Nephron (organoid): ENCODE data around the gene MTMR2.

Source experiments
- H3K27ac Mint-ChIP-seq, 3 experiments: 2 replicates each; pipeline ENCODE4 v1.8.0; 2020; ENCODE audit warnings: mixed read lengths in 3 of 3, mild to moderate bottlenecking in 2 of 3, moderate library complexity in 1 of 3
- H3K27me3 Mint-ChIP-seq: 2 replicates; pipeline ENCODE4 v1.8.0; 2021; ENCODE audit warnings: low read depth, mild to moderate bottlenecking, moderate library complexity, mixed read lengths
- H3K36me3 Mint-ChIP-seq: 2 replicates; pipeline ENCODE4 v1.8.0; 2020; ENCODE audit warnings: low read depth, mixed read lengths
- H3K4me1 Mint-ChIP-seq: 2 replicates; pipeline ENCODE4 v1.8.0; 2020; ENCODE audit warnings: mixed read lengths
- H3K4me3 Mint-ChIP-seq, 3 experiments: 2 replicates each; pipeline ENCODE4 v1.8.0; 2020; ENCODE audit warnings: mild to moderate bottlenecking in 3 of 3, mixed read lengths in 3 of 3, moderate library complexity in 2 of 3
- H3K9me3 Mint-ChIP-seq: 2 replicates; pipeline ENCODE4 v1.8.0; 2020; ENCODE audit warnings: mixed read lengths
- TF ChIP-seq, protein P1 (sequence below), 3 experiments: fragments of 200-600 bp; sonication (generic); IDR thresholded peaks; one replicate each; pipeline ENCODE4 v1.5.0; 2021; ENCODE audit warnings: antibody characterized with exemption in 3 of 3; ENCODE audit not compliant: unreplicated experiment in 3 of 3

Gene MTMR2

DNA sequence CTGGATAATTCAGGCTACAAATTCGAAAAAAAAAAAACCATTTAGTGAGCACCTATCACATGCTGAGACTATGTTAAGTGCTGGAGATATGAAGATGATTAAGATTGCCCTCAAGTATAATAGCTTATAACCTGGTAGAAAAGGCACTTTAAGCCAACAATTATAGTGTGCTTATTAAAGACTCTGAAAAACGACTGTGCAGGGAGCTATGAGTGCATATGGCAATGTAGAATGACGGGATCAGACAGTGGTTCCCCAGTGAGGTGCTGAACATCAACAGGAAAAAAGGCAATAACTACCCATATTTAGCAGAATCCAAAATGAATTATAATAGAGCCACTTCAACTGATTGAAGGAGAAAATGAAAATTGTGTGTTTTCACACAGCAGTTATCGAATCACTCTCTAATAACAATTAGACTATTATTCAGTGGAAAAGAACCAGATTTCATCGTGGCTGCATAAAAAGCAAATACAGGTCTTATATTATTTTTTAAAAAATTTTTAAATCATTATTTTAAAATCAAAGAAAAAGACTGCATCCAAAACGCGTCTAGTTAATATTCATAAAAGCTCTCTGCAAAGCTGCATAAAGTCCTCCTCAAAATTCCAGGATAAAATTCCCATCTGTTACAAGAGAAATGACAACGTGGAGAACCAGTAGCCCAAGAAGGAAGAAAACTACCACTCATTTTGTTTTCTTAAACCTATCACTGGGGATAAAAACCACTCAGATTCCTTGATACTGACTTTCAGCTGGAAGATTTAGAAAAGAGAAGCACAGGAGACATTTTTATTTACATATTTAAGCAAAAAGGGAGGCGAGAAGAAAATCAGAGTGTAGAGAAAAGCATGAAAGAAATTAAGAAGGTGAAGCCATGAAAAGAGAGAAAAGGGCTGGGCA lies 1.1 kb downstream of the MTMR2 start:
- TF ChIP-seq, protein P1, sequence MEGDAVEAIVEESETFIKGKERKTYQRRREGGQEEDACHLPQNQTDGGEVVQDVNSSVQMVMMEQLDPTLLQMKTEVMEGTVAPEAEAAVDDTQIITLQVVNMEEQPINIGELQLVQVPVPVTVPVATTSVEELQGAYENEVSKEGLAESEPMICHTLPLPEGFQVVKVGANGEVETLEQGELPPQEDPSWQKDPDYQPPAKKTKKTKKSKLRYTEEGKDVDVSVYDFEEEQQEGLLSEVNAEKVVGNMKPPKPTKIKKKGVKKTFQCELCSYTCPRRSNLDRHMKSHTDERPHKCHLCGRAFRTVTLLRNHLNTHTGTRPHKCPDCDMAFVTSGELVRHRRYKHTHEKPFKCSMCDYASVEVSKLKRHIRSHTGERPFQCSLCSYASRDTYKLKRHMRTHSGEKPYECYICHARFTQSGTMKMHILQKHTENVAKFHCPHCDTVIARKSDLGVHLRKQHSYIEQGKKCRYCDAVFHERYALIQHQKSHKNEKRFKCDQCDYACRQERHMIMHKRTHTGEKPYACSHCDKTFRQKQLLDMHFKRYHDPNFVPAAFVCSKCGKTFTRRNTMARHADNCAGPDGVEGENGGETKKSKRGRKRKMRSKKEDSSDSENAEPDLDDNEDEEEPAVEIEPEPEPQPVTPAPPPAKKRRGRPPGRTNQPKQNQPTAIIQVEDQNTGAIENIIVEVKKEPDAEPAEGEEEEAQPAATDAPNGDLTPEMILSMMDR (IDR thresholded peaks at IDR 0.05; ENCODE audit: unreplicated experiment in 3 of 3) = no peak
- H3K27ac Mint-ChIP-seq = peak overlapping the region; percentile 97 to 99 (median 99)

DNA sequence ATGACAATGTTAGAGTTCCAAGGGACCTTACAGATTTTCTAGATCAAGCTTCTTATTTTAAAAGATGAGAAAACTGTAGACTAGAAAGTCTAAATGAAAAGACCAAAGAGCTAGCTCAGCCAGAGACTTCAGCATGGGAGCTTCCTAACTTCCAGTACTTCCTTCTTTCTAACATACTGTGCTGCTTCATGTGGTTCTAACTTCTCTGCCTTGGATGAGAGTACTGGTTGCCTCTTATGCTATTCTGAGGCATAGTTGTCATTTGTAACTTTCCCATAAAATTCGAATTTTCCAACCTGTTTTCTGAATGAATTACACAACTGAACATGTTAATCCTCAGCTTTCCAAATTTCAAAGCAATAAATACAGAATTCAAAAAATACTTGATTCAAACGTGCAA lies 1.8 kb downstream of the MTMR2 start:
- peak overlapping the region; percentile 79 to 99 (median 96) for H3K4me3 Mint-ChIP-seq
- peak overlapping the region; percentile 69 to 99 (median 97) for H3K27ac Mint-ChIP-seq
- no peaks in the 10 kb centered on the region for H3K36me3 Mint-ChIP-seq
- TF ChIP-seq, protein P1 (IDR thresholded peaks at IDR 0.05; ENCODE audit: unreplicated experiment in 3 of 3) = no peak
- H3K9me3 Mint-ChIP-seq = no peaks in the 10 kb centered on the region
- peaks cover 29% of the 10 kb centered on the region for H3K4me1 Mint-ChIP-seq
- no peaks in the 10 kb centered on the region for H3K27me3 Mint-ChIP-seq

More for the DNA sequence above, 1.1 kb downstream of the MTMR2 start:
- Mint-ChIP-seq H3K4me1 (peaks cover 23% of the 10 kb centered on the region), H3K9me3 (no peaks in the 10 kb centered on the region), H3K27me3 (no peaks in the 10 kb centered on the region), H3K4me3 (peak overlapping the region; percentile 96 to 99 (median 99)), H3K36me3 (no peaks in the 10 kb centered on the region)

DNA sequence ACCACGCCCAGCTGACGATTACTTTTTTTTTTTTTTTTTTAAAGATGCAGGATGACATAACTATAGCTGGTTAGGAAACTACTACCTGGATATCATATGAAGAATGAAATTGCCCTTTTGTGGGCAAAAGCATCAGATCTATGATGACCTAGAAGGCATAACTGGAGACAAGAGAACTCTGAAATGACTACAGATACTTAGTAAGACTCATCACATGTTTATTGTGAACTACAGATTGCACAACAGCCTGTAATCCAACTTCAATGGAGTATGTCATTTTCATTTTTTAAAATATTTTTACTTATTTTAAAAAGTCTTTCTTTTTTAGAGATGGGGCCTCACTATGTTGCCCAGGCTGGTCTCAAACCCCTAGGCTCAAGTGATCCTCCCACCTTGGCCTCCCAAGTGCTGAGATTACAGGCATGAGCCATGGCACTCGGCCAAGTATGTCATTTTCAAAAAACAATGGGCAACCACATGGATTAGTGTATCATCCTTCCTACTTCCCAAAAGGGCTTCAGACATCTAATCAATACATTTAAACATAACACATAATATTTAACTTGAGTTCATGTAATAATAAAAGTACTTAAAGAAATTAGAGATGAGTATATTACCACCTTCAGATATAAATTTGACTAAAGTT lies 3.3 kb downstream of the MTMR2 start:
- TF ChIP-seq, protein P1 (IDR thresholded peaks at IDR 0.05; ENCODE audit: unreplicated experiment in 3 of 3) = no peak
- no peak overlapping the region for H3K27ac Mint-ChIP-seq
- no peaks in the 10 kb centered on the region for H3K36me3 Mint-ChIP-seq
- H3K27me3 Mint-ChIP-seq = no peaks in the 10 kb centered on the region
- no peak overlapping the region for H3K4me3 Mint-ChIP-seq
- H3K9me3 Mint-ChIP-seq = no peaks in the 10 kb centered on the region
- peaks cover 29% of the 10 kb centered on the region for H3K4me1 Mint-ChIP-seq

DNA sequence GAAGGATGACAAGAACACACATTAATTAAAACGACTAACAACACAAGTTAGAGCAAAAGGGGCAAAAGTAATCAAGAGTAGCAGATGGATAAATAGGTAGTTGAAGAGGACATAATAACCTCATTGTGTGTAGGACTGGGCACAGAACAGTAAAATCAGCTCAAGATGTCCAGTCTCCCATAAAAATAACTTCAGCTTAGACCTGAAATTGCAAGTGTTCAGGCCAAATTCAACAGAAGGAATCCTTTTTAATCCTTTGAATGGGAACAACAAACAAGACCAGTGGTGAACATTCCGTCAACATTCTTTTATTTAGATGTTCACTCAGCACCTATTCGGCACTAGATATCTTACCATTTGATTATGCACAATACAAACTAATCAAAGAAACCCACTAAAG lies 4.4 kb downstream of the MTMR2 start:
- Mint-ChIP-seq H3K4me1 (peaks cover 20% of the 10 kb centered on the region), H3K36me3 (no peaks in the 10 kb centered on the region), H3K27ac (no peak overlapping the region), H3K4me3 (peak overlapping the region in 1 of 3 experiments; percentile 13), H3K9me3 (no peaks in the 10 kb centered on the region), H3K27me3 (no peaks in the 10 kb centered on the region)
- TF ChIP-seq, protein P1 (IDR thresholded peaks at IDR 0.05; ENCODE audit: unreplicated experiment in 3 of 3) = no peak

DNA sequence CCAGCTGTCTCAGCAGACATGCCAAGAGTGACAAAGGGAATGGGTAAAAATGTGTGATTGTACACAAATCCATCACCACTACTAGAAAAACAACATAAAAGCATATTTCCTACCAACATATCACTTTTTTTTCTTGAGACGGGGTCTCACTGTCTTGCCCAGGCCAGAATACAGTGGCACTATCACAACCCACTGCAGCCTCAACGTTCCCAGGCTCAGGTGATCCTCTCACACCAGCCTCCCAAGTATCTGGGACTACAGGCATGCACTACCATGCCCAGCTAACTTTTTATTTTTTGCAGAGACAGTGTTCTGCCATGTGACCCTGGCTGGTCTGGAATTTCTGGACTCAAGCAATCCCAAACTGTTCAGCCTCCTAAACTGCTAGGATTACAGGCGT lies 5.2 kb downstream of the MTMR2 start:
- TF ChIP-seq, protein P1 (IDR thresholded peaks at IDR 0.05; ENCODE audit: unreplicated experiment in 3 of 3) = no peak
- Mint-ChIP-seq H3K9me3 (no peaks in the 10 kb centered on the region), H3K27ac (no peak overlapping the region), H3K4me1 (peaks cover 14% of the 10 kb centered on the region), H3K4me3 (no peak overlapping the region), H3K36me3 (no peaks in the 10 kb centered on the region), H3K27me3 (no peaks in the 10 kb centered on the region)
